GM12875 (cell line): ENCODE results near the gene FMNL2.

Source experiments
- H3K4me3 ChIP-seq: one replicate; pipeline ENCODE4 v1.5.1; 2011; ENCODE audit warnings: low read depth, low read length, control low read depth
- CTCF ChIP-seq: IDR thresholded peaks from 2 replicates; pipeline ENCODE4 v1.5.1; 2011; ENCODE audit warnings: low read depth, mild to moderate bottlenecking, control low read depth, inconsistent platforms, low read length, moderate library complexity, borderline replicate concordance; ENCODE audit not compliant: insufficient read depth

The FMNL2 gene

GRCh38 chr2:152587187-152587947 lies 252.4 kb downstream of the FMNL2 start:
- no peak for TF ChIP-seq CTCF
- H3K4me3 ChIP-seq, result no peak overlapping the region

GRCh38 chr2:152588998-152589397 lies 254.0 kb downstream of the FMNL2 start:
- H3K4me3 ChIP-seq, result no peak overlapping the region
- TF ChIP-seq CTCF, result no peak

- peak; percentile 19; the same call in 1 of the 2 replicates for TF ChIP-seq CTCF
These were observed 259.2 kb downstream of the FMNL2 start for GRCh38 chr2:152594022-152594766.

GRCh38 chr2:152594792-152595191 lies 259.8 kb downstream of the FMNL2 start:
- TF ChIP-seq CTCF, result no peak

More at GRCh38 chr2:152594022-152594766, 259.2 kb downstream of the FMNL2 start:
- H3K4me3 ChIP-seq, result no peak overlapping the region

GRCh38 chr2:152598975-152599759 lies 264.2 kb downstream of the FMNL2 start:
- H3K4me3 ChIP-seq, result no peak overlapping the region
- TF ChIP-seq CTCF, result no peak

More at GRCh38 chr2:152594792-152595191, 259.8 kb downstream of the FMNL2 start:
- H3K4me3 ChIP-seq, result no peak overlapping the region

GRCh38 chr2:152600051-152600657 lies 265.2 kb downstream of the FMNL2 start:
- TF ChIP-seq CTCF, result no peak

More at GRCh38 chr2:152600051-152600657, 265.2 kb downstream of the FMNL2 start:
- H3K4me3 ChIP-seq, result no peak overlapping the region
